MM.1S (cell line): ENCODE data around the gene RABGAP1L.

Experiments
- DNase-seq: peaks from one replicate; pipeline ENCODE4 v3.0.0-alpha.2; 2015
- H2AFZ ChIP-seq: fragments of 300-600 bp; sonication (generic); 2 replicates; pipeline ENCODE4 v1.6.0; 2016; ENCODE audit warnings: antibody characterized with exemption, low read length
- H3F3A ChIP-seq: fragments of 300-600 bp; sonication (generic); 2 replicates; pipeline ENCODE4 v1.6.1; 2016; ENCODE audit warnings: mild to moderate bottlenecking, antibody characterized with exemption, low read length, moderate library complexity, mixed read lengths; ENCODE audit not compliant: insufficient read depth
- H3K27ac ChIP-seq: fragments of 300-600 bp; sonication (generic); 2 replicates; pipeline ENCODE4 v1.5.1; 2016; ENCODE audit warnings: mild to moderate bottlenecking, low read length
- H3K27me3 ChIP-seq: fragments of 300-600 bp; sonication (generic); replicated peaks from 2 replicates; pipeline ENCODE4 v1.6.0; 2016; ENCODE audit warnings: low read length; ENCODE audit not compliant: insufficient read depth
- H3K36me3 ChIP-seq: fragments of 300-600 bp; sonication (generic); replicated peaks from 2 replicates; pipeline ENCODE4 v1.6.1; 2016; ENCODE audit warnings: mild to moderate bottlenecking, low read length, mixed read lengths; ENCODE audit not compliant: insufficient read depth
- H3K4me1 ChIP-seq: fragments of 300-600 bp; sonication (generic); 2 replicates; pipeline ENCODE4 v1.6.1; 2016; ENCODE audit warnings: low read length, mixed read lengths
- H3K4me2 ChIP-seq: fragments of 300-600 bp; sonication (generic); 2 replicates; pipeline ENCODE4 v1.6.0; 2016; ENCODE audit warnings: low read depth, low read length
- H3K4me3 ChIP-seq: fragments of 300-600 bp; sonication (generic); 2 replicates; pipeline ENCODE4 v1.5.1; 2016; ENCODE audit warnings: low read length, mixed read lengths
- H3K79me2 ChIP-seq: fragments of 300-600 bp; sonication (generic); 2 replicates; pipeline ENCODE4 v1.6.1; 2016; ENCODE audit warnings: mixed run types, low read length, mixed read lengths
- H3K9ac ChIP-seq: fragments of 300-600 bp; sonication (generic); 2 replicates; pipeline ENCODE4 v1.6.1; 2016; ENCODE audit warnings: low read length, mixed read lengths
- H3K9me2 ChIP-seq: fragments of 300-600 bp; sonication (generic); replicated peaks from 2 replicates; pipeline ENCODE4 v1.6.1; 2016; ENCODE audit warnings: mild to moderate bottlenecking, low read length, mixed read lengths; ENCODE audit not compliant: insufficient read depth
- H3K9me3 ChIP-seq: fragments of 300-600 bp; sonication (generic); replicated peaks from 2 replicates; pipeline ENCODE4 v1.6.1; 2016; ENCODE audit warnings: mild to moderate bottlenecking, low read length, mixed read lengths; ENCODE audit not compliant: insufficient read depth
- H4K20me1 ChIP-seq: fragments of 300-600 bp; sonication (generic); 2 replicates; pipeline ENCODE4 v1.6.1; 2016; ENCODE audit warnings: mild to moderate bottlenecking, low read length, moderate library complexity, mixed read lengths; ENCODE audit not compliant: insufficient read depth
- CTCF ChIP-seq: fragments of 300-600 bp; sonication (generic); IDR thresholded peaks from 2 replicates; pipeline ENCODE4 v1.5.1; 2016; ENCODE audit warnings: antibody characterized with exemption, low read length, mixed read lengths
- EZH2 ChIP-seq: fragments of 300-600 bp; sonication (generic); optimal IDR thresholded peaks from 2 replicates; pipeline ENCODE3; 2017; ENCODE audit warnings: low read depth, mild to moderate bottlenecking, antibody characterized with exemption, low read length, mixed read lengths
- EZH2phosphoT487 ChIP-seq: fragments of 300-600 bp; sonication (generic); IDR thresholded peaks from 2 replicates; pipeline ENCODE4 v1.6.1; 2018; ENCODE audit warnings: antibody characterized with exemption, low read length

RABGAP1L gene

GRCh38 chr1:174786358-174786757 is 627.0 kb downstream of the RABGAP1L start:
- H3F3A ChIP-seq: peaks cover 4% of the 10 kb centered on the region; the same call in 1 of the 2 replicates
- no peaks in the 10 kb centered on the region for H3K9me3 ChIP-seq
- peaks cover 14% of the 10 kb centered on the region for H3K4me1 ChIP-seq
- H3K9me2 ChIP-seq: no peaks in the 10 kb centered on the region
- H2AFZ ChIP-seq: no peak overlapping the region
- no peak overlapping the region for H3K27ac ChIP-seq
- H3K9ac ChIP-seq: no peak overlapping the region
- H3K27me3 ChIP-seq: no peaks in the 10 kb centered on the region
- DNase-seq: no peak
- TF ChIP-seq EZH2: no peak
- TF ChIP-seq EZH2phosphoT487: no peak
- no peak for TF ChIP-seq CTCF
- H3K79me2 ChIP-seq: no peaks in the 10 kb centered on the region
- no peaks in the 10 kb centered on the region for H4K20me1 ChIP-seq
- no peak overlapping the region for H3K4me2 ChIP-seq
- no peak overlapping the region for H3K4me3 ChIP-seq
- H3K36me3 ChIP-seq: no peaks in the 10 kb centered on the region

- DNase-seq: no peak
- Histone ChIP-seq H3K36me3 (no peaks in the 10 kb centered on the region), H3K4me2 (no peak overlapping the region), H3K9me2 (no peaks in the 10 kb centered on the region), H3K9me3 (no peaks in the 10 kb centered on the region), H2AFZ (no peak overlapping the region), H3K79me2 (no peaks in the 10 kb centered on the region), H3K27ac (no peak overlapping the region), H3F3A (peaks cover 4% of the 10 kb centered on the region; the same call in 1 of the 2 replicates), H3K4me3 (no peak overlapping the region), H3K9ac (no peak overlapping the region), H3K27me3 (no peaks in the 10 kb centered on the region), H4K20me1 (no peaks in the 10 kb centered on the region), H3K4me1 (peaks cover 14% of the 10 kb centered on the region)
- TF ChIP-seq EZH2phosphoT487: no peak
- no peak for TF ChIP-seq EZH2
- TF ChIP-seq CTCF: no peak
Measured at GRCh38 chr1:174786760-174787159, 627.4 kb downstream of the RABGAP1L start.

GRCh38 chr1:174788981-174789380 is 629.7 kb downstream of the RABGAP1L start:
- TF ChIP-seq EZH2: no peak
- no peak for TF ChIP-seq CTCF
- TF ChIP-seq EZH2phosphoT487: no peak
- Histone ChIP-seq H4K20me1 (no peaks in the 10 kb centered on the region), H3K9me2 (no peaks in the 10 kb centered on the region), H3K79me2 (no peaks in the 10 kb centered on the region), H3K4me2 (peak overlapping the region; percentile 20), H3K4me3 (no peak overlapping the region), H2AFZ (no peak overlapping the region), H3K9me3 (no peaks in the 10 kb centered on the region), H3K4me1 (peaks cover 14% of the 10 kb centered on the region), H3K27me3 (no peaks in the 10 kb centered on the region), H3K9ac (no peak overlapping the region), H3F3A (peaks cover 4% of the 10 kb centered on the region; the same call in 1 of the 2 replicates), H3K27ac (no peak overlapping the region), H3K36me3 (no peaks in the 10 kb centered on the region)
- DNase-seq: peak; percentile 28
